Stimulated activated CD4-positive, alpha-beta T cell treated with anti-CD3 and anti-CD28 coated beads, Interleukin-15, amount 100 ng/mL, for 48 hours (primary cell): Measurements from ENCODE around the gene DUSP9.

ENCODE experiments used
- DNase-seq, 2 donors: peaks; one replicate each; pipeline ENCODE4 v3.0.0-alpha.2; 2020; ENCODE audit warnings: low read depth in 2 of 2

The DUSP9 gene

GRCh38 chrX:153647461-153648357 is 706 bp downstream of the DUSP9 start:
- no peak for DNase-seq

- DNase-seq, result no peak
These were observed 1.6 kb downstream of the DUSP9 start for GRCh38 chrX:153648358-153649177.

GRCh38 chrX:153649178-153649914 is 2.3 kb downstream of the DUSP9 start:
- DNase-seq, result no peak

GRCh38 chrX:153649915-153650782 is 3.1 kb downstream of the DUSP9 start:
- DNase-seq, result no peak

GRCh38 chrX:153650959-153651358 is 4.0 kb downstream of the DUSP9 start:
- no peak for DNase-seq

GRCh38 chrX:153651540-153652079 is 4.6 kb downstream of the DUSP9 start:
- DNase-seq, result no peak

- no peak for DNase-seq
These were observed 6.6 kb downstream of the DUSP9 start for GRCh38 chrX:153653556-153653955.

- no peak for DNase-seq
These were observed 10.2 kb downstream of the DUSP9 start for GRCh38 chrX:153657161-153657560.

GRCh38 chrX:153659268-153659667 is 12.3 kb downstream of the DUSP9 start:
- no peak for DNase-seq

GRCh38 chrX:153662266-153662665 is 15.3 kb downstream of the DUSP9 start:
- peak in 1 of 2 donors; percentile 33 for DNase-seq

- no peak for DNase-seq
These were observed 18.8 kb downstream of the DUSP9 start for GRCh38 chrX:153665726-153666306.

- no peak for DNase-seq
These were observed 20.4 kb downstream of the DUSP9 start for GRCh38 chrX:153667281-153667955.

- peak; percentile 59 to 74 for DNase-seq
These were observed 21.0 kb downstream of the DUSP9 start for GRCh38 chrX:153667956-153668396.

- DNase-seq, result no peak
These were observed 21.6 kb downstream of the DUSP9 start for GRCh38 chrX:153668423-153669173.

- DNase-seq, result peak in 1 of 2 donors; percentile 30
These were observed 22.3 kb downstream of the DUSP9 start for GRCh38 chrX:153669174-153669890.

GRCh38 chrX:153669901-153670731 is 23.1 kb downstream of the DUSP9 start:
- DNase-seq, result no peak
